ENCODE results near the gene FARS2. TPM values are rescaled to one million over a fixed set of nuclear protein-coding genes. Genes with fewer than 3 reads are reported as not detected.

FARS2 gene
- polyA plus RNA-seq, 1 of the 3 experiments (the other 2 are of a cell fraction), result 12.5 TPM

- TF ChIP-seq MAX (IDR thresholded peaks at IDR 0.05; ENCODE audit: low read depth) (peak; percentile 25; the same call in 1 of the 2 replicates), JUND (IDR thresholded peaks at IDR 0.05) (peak; percentile 89; the same call in 1 of the 2 replicates), USF1 (IDR thresholded peaks at IDR 0.05; ENCODE audit: borderline replicate concordance, low read depth) (0 out of 2 replicates have a peak, but pooled peaks have one; percentile 37), ELF1 (IDR thresholded peaks at IDR 0.05) (peak; percentile 7; the same call in 1 of the 2 replicates), PBX3 (IDR thresholded peaks at IDR 0.05) (peak; percentile 71; the same call in 1 of the 2 replicates), EP300 (IDR thresholded peaks at IDR 0.05; ENCODE audit: borderline replicate concordance in 1 of 2, low read depth in 1 of 2, low read length in 1 of 2) (peak; percentile 43 to 85), IRF3 (IDR thresholded peaks at IDR 0.05; ENCODE audit: low read depth, low read length) (no peak)
Observed at GRCh38 chr6:5497896-5498578, 236.7 kb downstream of the FARS2 start (continued).

- ChIA-PET CTCF (no interaction called here), POLR2A (no interaction called here)
- Histone ChIP-seq H3K27ac (ENCODE audit: low read depth in 2 of 2, low read length in 1 of 2) (peak overlapping the region; percentile 83 to 94), H3K4me1 (ENCODE audit: control insufficient read depth in 1 of 2, insufficient read depth in 2 of 2, low read depth in 1 of 2, low read length in 1 of 2) (peaks cover 0 to 37% of the 10 kb centered on the region in 2 experiments; a peak in 3 of 4 replicates), H3K9me3 (no peaks in the 10 kb centered on the region), H3K36me3 (replicated peaks in 1 of 2; ENCODE audit: control insufficient read depth in 1 of 2, insufficient read depth in 2 of 2, low read length in 1 of 2) (no peaks in the 10 kb centered on the region), H3F3A (replicated peaks; ENCODE audit: insufficient read depth) (peaks cover 41% of the 10 kb centered on the region), H3K9ac (peak overlapping the region; percentile 67; the same call in 1 of the 2 replicates), H3K9me2 (no peaks in the 10 kb centered on the region), H3K4me2 (peak overlapping the region; percentile 69), H3K79me2 (ENCODE audit: insufficient read depth) (peaks cover 9% of the 10 kb centered on the region), H4K20me1 (ENCODE audit: insufficient read depth) (no peaks in the 10 kb centered on the region), H2AFZ (ENCODE audit: low read depth) (no peak overlapping the region; the same call in 1 of the 2 replicates), H3K27me3 (ENCODE audit: insufficient read depth) (no peaks in the 10 kb centered on the region), H3K4me3 (ENCODE audit: low read depth in 2 of 2, low read length in 1 of 2) (peak overlapping the region; percentile 27 to 48)
- DNase-seq, result no peak
- WGBS (ENCODE audit: low lambda C conversion rate), result 10% methylated on average over 1 of the region's 1 CpG
- TF ChIP-seq USF1 (IDR thresholded peaks at IDR 0.05; ENCODE audit: borderline replicate concordance, low read depth) (no peak), SMC3 (IDR thresholded peaks at IDR 0.05; ENCODE audit: low read depth, low read length) (no peak), NFIC (IDR thresholded peaks at IDR 0.05; ENCODE audit: borderline replicate concordance) (0 out of 2 replicates have a peak, but pooled peaks have one; percentile 36)
Observed at GRCh38 chr6:5498579-5498899, 237.2 kb downstream of the FARS2 start.
